ENCODE measurements around the gene ZFAND4. TPM values are rescaled to one million over a fixed set of nuclear protein-coding genes. Genes with fewer than 3 reads are reported as not detected.

Gene ZFAND4
- total and polyA plus RNA-seq, 9 of the 15 experiments (the other 6 are each of a cell fraction or from before 2014, with no cell fraction given), result 0.42 to 3.0 (median 1.5) TPM

GRCh38 chr10:45675388-45675787 is 2.8 kb upstream of the ZFAND4 start (continued):
- TF ChIP-seq ZBTB40 (IDR thresholded peaks at IDR 0.05) (peak; percentile 94), ZBTB40 (CRISPR knock-in tag; IDR thresholded peaks at IDR 0.05) (peak; percentile 88)
